22Rv1 (cell line): ENCODE results near the gene JAKMIP3.

Source experiments
- CTCF ChIP-seq: fragments of 450-650 bp; IDR thresholded peaks from 2 replicates; pipeline ENCODE4 v1.5.1; 2017; ENCODE audit warnings: mild to moderate bottlenecking
- ZFX ChIP-seq: fragments of 450-650 bp; IDR thresholded peaks from 2 replicates; pipeline ENCODE4 v1.6.1; 2017; ENCODE audit warnings: antibody characterized with exemption, borderline replicate concordance

- TF ChIP-seq CTCF (no peak), ZFX (no peak)
These were observed 33.0 kb downstream of the JAKMIP3 start for GRCh38 chr10:132098539-132099388.
